ENCODE results near the gene LPP. TPM values are rescaled to one million over a fixed set of nuclear protein-coding genes. Genes with fewer than 3 reads are reported as not detected.
A peak's percentile ranks its signal among the peaks of the same experiment; 100 is the strongest.

Gene LPP
- total RNA-seq, 1 experiment from 2014 or later = 54.0 TPM

GRCh38 chr3:188929137-188929536 lies 775.2 kb downstream of the LPP start:
- no peaks in the 10 kb centered on the region for H3K9me2 ChIP-seq (ENCODE audit: insufficient read depth)
- H3K27me3 ChIP-seq (ENCODE audit: insufficient read depth, low read length) = no peaks in the 10 kb centered on the region
- H3K4me3 ChIP-seq (replicated peaks in 1 of 2; ENCODE audit: low read depth in 1 of 2, low read length in 2 of 2) = no peak overlapping the region
- H4K20me1 ChIP-seq (ENCODE audit: insufficient read depth) = no peaks in the 10 kb centered on the region
- DNase-seq (ENCODE audit: low read depth, low spot score) (no peak), ATAC-seq (peak; percentile 76)
- BruUV-seq (replicated peaks) = no TSS peak
- H3K4me2 ChIP-seq (ENCODE audit: low read length) = no peak overlapping the region
- H2AFZ ChIP-seq (ENCODE audit: low read depth, low read length, poor library complexity, severe bottlenecking) = no peak overlapping the region
- H3K4me1 ChIP-seq (ENCODE audit: control insufficient read depth in 1 of 2, insufficient read depth in 2 of 2, low read length in 2 of 2) = peaks cover 16 to 28% of the 10 kb centered on the region in 2 experiments
- no peak for TF ChIP-seq EGR1 (IDR thresholded peaks at IDR 0.05; ENCODE audit: low read depth)
- TF ChIP-seq ELF1 (IDR thresholded peaks at IDR 0.05; ENCODE audit: borderline replicate concordance, low read depth) = no peak
- peak; percentile 61 for TF ChIP-seq RAD21 (IDR thresholded peaks at IDR 0.05; ENCODE audit: low read depth)
- no peak for TF ChIP-seq ZBTB33 (IDR thresholded peaks at IDR 0.05; ENCODE audit: extremely low read depth, insufficient replicate concordance, low read length)
- peak in 2 of 3 experiments; percentile 2 to 44; a peak in 1 of 6 replicates for TF ChIP-seq CTCF (IDR thresholded peaks at IDR 0.05 in 2 of 3, conservative IDR thresholded peaks at IDR 0.05 in 1 of 3; ENCODE audit: borderline replicate concordance in 1 of 3, insufficient read depth in 1 of 3, low read depth in 2 of 3, low read length in 2 of 3)
- TF ChIP-seq ATF3 (IDR thresholded peaks at IDR 0.05) = no peak
- no peak for TF ChIP-seq ZNF274 (IDR thresholded peaks at IDR 0.05; ENCODE audit: low read depth, low read length)
- TF ChIP-seq REST (IDR thresholded peaks at IDR 0.05; ENCODE audit: low read depth) = no peak
- TF ChIP-seq SIN3A (IDR thresholded peaks at IDR 0.05; ENCODE audit: low read depth) = no peak
- TF ChIP-seq CEBPB (IDR thresholded peaks at IDR 0.05; ENCODE audit: low read depth) = no peak
- no peak for TF ChIP-seq TCF7L2 (IDR thresholded peaks at IDR 0.05; ENCODE audit: borderline replicate concordance, extremely low read depth, insufficient read depth, insufficient read length)
- TF ChIP-seq EZH2 (IDR thresholded peaks at IDR 0.05) = no peak
- TF ChIP-seq FOSL1 (IDR thresholded peaks at IDR 0.05; ENCODE audit: low read depth) = no peak
- TF ChIP-seq SP1 (IDR thresholded peaks at IDR 0.05; ENCODE audit: low read depth) = no peak
- no peak overlapping the region for H3K27ac ChIP-seq (ENCODE audit: low read depth, low read length)
- no peaks in the 10 kb centered on the region for H3K9me3 ChIP-seq (ENCODE audit: control insufficient read depth in 1 of 2, insufficient read depth in 1 of 2, low read depth in 1 of 2, low read length in 2 of 2)
- ChIA-PET RAD21 (ENCODE audit: low non-redundant PET in 1 of 2, low total read pairs in 2 of 2, uncharacterized antibody in 2 of 2, unreplicated experiment in 2 of 2) (no interaction called here), CTCF (no interaction called here), POLR2A (no interaction called here)
- no peaks in the 10 kb centered on the region for H3K79me2 ChIP-seq (ENCODE audit: insufficient read depth, low read length)
- intact Hi-C loops (cut with micrococcal nuclease) = no loop called here
- H3K36me3 ChIP-seq (ENCODE audit: control insufficient read depth in 1 of 2, insufficient read depth in 2 of 2, low read length in 2 of 2) = no peaks in the 10 kb centered on the region
- H3K9ac ChIP-seq (ENCODE audit: low read length) = no peak overlapping the region
